Epithelial cell of proximal tubule (primary cell): ENCODE data around the gene INTS7. TPM values are rescaled to one million over a fixed set of nuclear protein-coding genes. Genes with fewer than 3 reads are reported as not detected.

Experiments used
- DNase-seq: peaks from one replicate; pipeline ENCODE4 v3.0.0-alpha.2; 2011; ENCODE audit warnings: low read depth
- H3K4me3 ChIP-seq: 2 replicates; pipeline ENCODE4 v1.5.1; 2011; ENCODE audit warnings: low read depth, mild to moderate bottlenecking, low read length
- CTCF ChIP-seq: conservative IDR thresholded peaks from 2 replicates; pipeline ENCODE4 v1.5.1; 2012; ENCODE audit warnings: low read depth, mild to moderate bottlenecking, low read length
- total RNA-seq: library from RNA; depleted of rRNA; stranded (reverse); fragments of >200 nt; gene quantifications from 2 replicates; pipeline ENCODE4 v1.2.3, GENCODE V29; 2015

INTS7 gene
- total RNA-seq, 1 donor from 2014 or later: 17.8 TPM

DNA sequence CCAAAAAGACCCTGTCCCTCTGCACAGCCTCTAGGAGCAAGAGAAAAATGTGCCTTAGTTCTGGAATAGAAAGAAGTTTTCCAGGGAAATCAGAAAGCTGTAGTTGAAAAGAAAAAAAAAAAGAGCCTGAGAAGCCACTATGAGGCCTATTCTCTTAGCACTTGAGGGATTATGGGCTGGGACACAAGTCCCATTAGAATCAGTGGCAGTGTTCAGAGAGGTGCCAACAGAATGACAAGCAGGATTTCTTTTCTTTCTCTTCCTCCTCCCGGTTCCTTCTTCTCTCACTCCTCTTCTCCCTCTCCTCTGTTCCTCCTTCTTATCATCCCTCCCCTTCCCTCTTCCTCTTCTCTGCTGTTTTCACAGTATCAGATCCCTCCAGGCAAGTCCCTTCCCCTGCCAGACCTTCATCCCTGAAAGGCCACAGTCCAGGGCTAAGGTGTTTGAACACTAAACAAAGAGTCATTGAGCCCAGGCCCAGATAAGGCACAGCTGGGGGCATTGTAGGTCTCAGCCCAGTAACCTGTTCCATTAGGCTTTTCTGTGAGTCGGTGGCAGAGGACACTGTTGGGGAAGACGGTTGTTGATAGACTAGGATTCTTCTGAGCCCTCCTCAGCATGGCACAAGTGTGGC lies 140.1 kb downstream of the INTS7 start:
- no peak overlapping the region for H3K4me3 ChIP-seq
- no peak for TF ChIP-seq CTCF
- no peak for DNase-seq

- TF ChIP-seq CTCF: no peak
- DNase-seq: no peak
These were observed 141.0 kb downstream of the INTS7 start for GRCh38 chr1:211894312-211894711.

GRCh38 chr1:211893260-211893659 lies 142.1 kb downstream of the INTS7 start:
- no peak overlapping the region for H3K4me3 ChIP-seq
- no peak for DNase-seq
- TF ChIP-seq CTCF: no peak

More at GRCh38 chr1:211894312-211894711, 141.0 kb downstream of the INTS7 start:
- no peak overlapping the region for H3K4me3 ChIP-seq

- DNase-seq: no peak
- no peak for TF ChIP-seq CTCF
- no peak overlapping the region for H3K4me3 ChIP-seq
These were observed 142.8 kb downstream of the INTS7 start for GRCh38 chr1:211892577-211892976.

DNA sequence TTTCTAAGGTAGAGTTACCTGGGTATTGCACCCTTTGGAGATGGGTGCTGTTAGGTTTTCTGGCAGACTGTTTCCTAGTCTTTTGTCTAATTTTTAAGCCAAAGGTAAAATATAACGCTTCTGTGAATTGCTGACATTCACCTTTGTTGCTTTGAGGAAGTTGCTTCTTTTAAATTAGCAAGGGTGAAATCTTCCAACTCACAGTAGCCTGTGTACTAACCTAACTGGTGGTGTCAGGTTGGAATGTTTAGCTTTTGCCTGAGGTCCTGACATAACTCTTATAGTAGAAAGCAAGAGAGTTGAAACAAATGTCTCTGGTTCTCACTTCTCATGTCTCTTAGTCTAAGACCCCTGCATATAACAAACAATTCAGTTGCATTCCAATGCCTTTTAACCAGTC lies 143.6 kb downstream of the INTS7 start:
- no peak overlapping the region for H3K4me3 ChIP-seq
- DNase-seq: no peak
- TF ChIP-seq CTCF: no peak

Other genes starting within 250 kb of the INTS7 start
- 35.5 and 42.7 TPM in 2 replicates for gene LPGAT1, start 204.8 kb downstream of the INTS7 start, total RNA-seq
- 17.6 and 31.5 TPM in 2 replicates for gene DTL, start 191 bp upstream of the INTS7 start, total RNA-seq
- 31.1 and 31.2 TPM in 2 replicates for gene PPP2R5A, start 249.9 kb upstream of the INTS7 start, total RNA-seq